ENCODE data around the gene MAML3. TPM values are rescaled to one million over a fixed set of nuclear protein-coding genes. Genes with fewer than 3 reads are reported as not detected.
A peak's percentile ranks its signal among the peaks of the same experiment; 100 is the strongest.

MAML3 gene
- total RNA-seq, 2 donors from 2014 or later, result 29.2 to 32.2 TPM

DNA sequence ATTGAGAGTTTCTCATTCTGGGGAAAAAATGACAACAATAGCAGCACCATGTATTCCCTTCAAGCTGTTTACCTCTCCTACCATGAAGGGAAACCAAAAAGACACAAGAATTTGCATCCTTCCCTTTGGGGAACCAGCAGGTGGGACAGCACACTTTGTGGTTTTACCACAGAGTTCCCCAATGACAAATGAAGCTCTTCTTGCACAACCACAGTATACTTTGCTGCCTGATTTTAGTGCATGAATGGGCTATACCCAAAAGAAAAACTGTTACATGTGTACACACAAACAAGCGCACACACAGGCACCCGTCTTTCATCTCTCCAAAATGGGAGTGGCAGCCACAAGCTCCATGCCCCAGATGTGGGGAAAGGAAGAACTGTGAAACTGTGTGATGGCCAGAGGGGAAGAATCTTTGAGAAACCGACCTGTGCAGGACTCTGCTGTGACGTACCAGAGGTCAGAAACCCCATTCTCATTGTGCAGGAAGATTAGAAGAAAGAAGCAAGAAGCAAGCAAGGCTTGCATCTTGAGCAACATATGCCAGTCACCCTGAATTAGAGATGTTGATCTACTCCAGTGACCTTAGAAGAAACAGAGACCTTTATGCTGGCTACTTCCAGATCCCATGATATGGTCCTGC, 2.7 kb upstream of the MAML3 start:
- no peak overlapping the region for H3K9ac ChIP-seq (ENCODE audit: extremely low read depth, low read length, poor library complexity, severe bottlenecking)
- no peaks in the 10 kb centered on the region for H3K4me1 ChIP-seq (ENCODE audit: control insufficient read depth, insufficient read depth, low read length)
- Mint-ChIP-seq H3K9me3 (peaks cover 4% of the 10 kb centered on the region), H3K27ac (no peak overlapping the region), H3K27me3 (ENCODE audit: insufficient read depth) (no peaks in the 10 kb centered on the region), H3K4me1 (peaks cover 9% of the 10 kb centered on the region), H3K36me3 (ENCODE audit: low read depth) (no peaks in the 10 kb centered on the region), H3K4me3 (no peak overlapping the region)
- H3K36me3 ChIP-seq (ENCODE audit: control insufficient read depth, insufficient read depth, low read length), result no peaks in the 10 kb centered on the region
- H3K4me3 ChIP-seq (ENCODE audit: low read length), result no peak overlapping the region
- no peaks in the 10 kb centered on the region for H3K27me3 ChIP-seq (ENCODE audit: control insufficient read depth, insufficient read depth, low read length, poor library complexity, severe bottlenecking)
- H3K27ac ChIP-seq (ENCODE audit: low read depth, low read length), result no peak overlapping the region
- no peak for DNase-seq
- 93 to 100% methylated on average over 2 to 4 of the region's 4 CpGs for WGBS, 2 experiments (ENCODE audit: insufficient coverage in 1 of 2, insufficient read length in 1 of 2)
- H3K9me3 ChIP-seq (ENCODE audit: control insufficient read depth, low read length), result no peaks in the 10 kb centered on the region
- TF ChIP-seq, protein P1, sequence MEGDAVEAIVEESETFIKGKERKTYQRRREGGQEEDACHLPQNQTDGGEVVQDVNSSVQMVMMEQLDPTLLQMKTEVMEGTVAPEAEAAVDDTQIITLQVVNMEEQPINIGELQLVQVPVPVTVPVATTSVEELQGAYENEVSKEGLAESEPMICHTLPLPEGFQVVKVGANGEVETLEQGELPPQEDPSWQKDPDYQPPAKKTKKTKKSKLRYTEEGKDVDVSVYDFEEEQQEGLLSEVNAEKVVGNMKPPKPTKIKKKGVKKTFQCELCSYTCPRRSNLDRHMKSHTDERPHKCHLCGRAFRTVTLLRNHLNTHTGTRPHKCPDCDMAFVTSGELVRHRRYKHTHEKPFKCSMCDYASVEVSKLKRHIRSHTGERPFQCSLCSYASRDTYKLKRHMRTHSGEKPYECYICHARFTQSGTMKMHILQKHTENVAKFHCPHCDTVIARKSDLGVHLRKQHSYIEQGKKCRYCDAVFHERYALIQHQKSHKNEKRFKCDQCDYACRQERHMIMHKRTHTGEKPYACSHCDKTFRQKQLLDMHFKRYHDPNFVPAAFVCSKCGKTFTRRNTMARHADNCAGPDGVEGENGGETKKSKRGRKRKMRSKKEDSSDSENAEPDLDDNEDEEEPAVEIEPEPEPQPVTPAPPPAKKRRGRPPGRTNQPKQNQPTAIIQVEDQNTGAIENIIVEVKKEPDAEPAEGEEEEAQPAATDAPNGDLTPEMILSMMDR (conservative IDR thresholded peaks at IDR 0.05), result no peak

- Histone ChIP-seq H3K27me3 (ENCODE audit: control insufficient read depth, insufficient read depth, low read length, poor library complexity, severe bottlenecking) (no peaks in the 10 kb centered on the region), H3K9ac (ENCODE audit: extremely low read depth, low read length, poor library complexity, severe bottlenecking) (peak overlapping the region; percentile 90), H3K4me1 (ENCODE audit: control insufficient read depth, insufficient read depth, low read length) (peaks cover 1% of the 10 kb centered on the region), H3K4me3 (ENCODE audit: low read length) (peak overlapping the region; percentile 97), H3K27ac (ENCODE audit: low read depth, low read length) (peak overlapping the region; percentile 85), H3K36me3 (ENCODE audit: control insufficient read depth, insufficient read depth, low read length) (no peaks in the 10 kb centered on the region), H3K9me3 (ENCODE audit: control insufficient read depth, low read length) (no peaks in the 10 kb centered on the region)
- Mint-ChIP-seq H3K27ac (peak overlapping the region; percentile 98), H3K36me3 (ENCODE audit: low read depth) (no peaks in the 10 kb centered on the region), H3K4me3 (peak overlapping the region; percentile 98), H3K9me3 (no peaks in the 10 kb centered on the region), H3K4me1 (peaks cover 15% of the 10 kb centered on the region), H3K27me3 (ENCODE audit: insufficient read depth) (no peaks in the 10 kb centered on the region)
- TF ChIP-seq, protein P1 (conservative IDR thresholded peaks at IDR 0.05), result no peak
- no peak for DNase-seq
- WGBS, 2 experiments (ENCODE audit: insufficient coverage in 1 of 2, insufficient read length in 1 of 2), result 94% methylated on average over 3 of the region's 3 CpGs; no CpG with 5 or more reads in 1 of the 2 experiments
These were observed 548 bp upstream of the MAML3 start for GRCh38 chr4:140154572-140154891.

- Mint-ChIP-seq H3K27ac (peak overlapping the region; percentile 98), H3K27me3 (ENCODE audit: insufficient read depth) (no peaks in the 10 kb centered on the region), H3K4me3 (peak overlapping the region; percentile 98), H3K9me3 (no peaks in the 10 kb centered on the region), H3K4me1 (peaks cover 26% of the 10 kb centered on the region), H3K36me3 (ENCODE audit: low read depth) (no peaks in the 10 kb centered on the region)
- TF ChIP-seq, protein P1 (conservative IDR thresholded peaks at IDR 0.05), result no peak
- H3K27ac ChIP-seq (ENCODE audit: low read depth, low read length), result peak overlapping the region; percentile 71
- whole genome bisulfite sequencing, 2 experiments (ENCODE audit: insufficient coverage in 1 of 2, insufficient read length in 1 of 2), result 0% methylated on average over 3 to 13 of the region's 14 CpGs
- peaks cover 12% of the 10 kb centered on the region for H3K4me1 ChIP-seq (ENCODE audit: control insufficient read depth, insufficient read depth, low read length)
- no peaks in the 10 kb centered on the region for H3K9me3 ChIP-seq (ENCODE audit: control insufficient read depth, low read length)
- no peaks in the 10 kb centered on the region for H3K27me3 ChIP-seq (ENCODE audit: control insufficient read depth, insufficient read depth, low read length, poor library complexity, severe bottlenecking)
- peak overlapping the region; percentile 97 for H3K4me3 ChIP-seq (ENCODE audit: low read length)
- H3K36me3 ChIP-seq (ENCODE audit: control insufficient read depth, insufficient read depth, low read length), result no peaks in the 10 kb centered on the region
- peak overlapping the region; percentile 95 for H3K9ac ChIP-seq (ENCODE audit: extremely low read depth, low read length, poor library complexity, severe bottlenecking)
- no peak for DNase-seq
These were observed 616 bp downstream of the MAML3 start for GRCh38 chr4:140153419-140153717.
